Measurements from ENCODE around the gene CATSPER4.
A peak's percentile ranks its signal among the peaks of the same experiment; 100 is the strongest.

The CATSPER4 gene

GRCh38 chr1:26164861-26165842 is 25.2 kb upstream of the CATSPER4 start:
- DNase-seq, result no peak

DNA sequence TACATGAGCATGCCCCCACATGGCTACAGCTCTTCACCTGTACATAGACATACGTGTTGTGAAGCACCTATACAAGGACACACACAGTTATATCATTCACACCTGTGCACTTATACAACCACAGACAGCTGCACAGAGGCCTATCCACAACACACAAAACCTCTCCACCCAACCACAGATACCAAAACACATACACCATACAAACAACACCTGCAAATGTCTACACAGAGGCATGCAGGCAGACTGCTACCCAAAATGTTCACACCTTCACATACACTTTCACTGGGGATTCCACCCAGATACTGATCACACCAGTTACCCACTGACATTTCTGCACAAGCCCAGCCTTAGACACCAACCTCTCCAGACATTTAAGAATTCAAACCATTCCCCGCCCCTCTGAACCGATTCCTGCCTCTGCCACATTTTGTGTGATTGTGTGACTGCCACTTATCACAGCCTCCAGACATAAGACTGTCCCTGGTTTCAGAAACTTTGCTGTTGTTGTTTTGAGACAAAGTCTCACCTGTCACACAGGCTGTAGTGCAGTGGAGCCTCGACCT is 23.6 kb upstream of the CATSPER4 start:
- DNase-seq, result no peak

- DNase-seq, result no peak
Measured at GRCh38 chr1:26168410-26169197, 21.8 kb upstream of the CATSPER4 start, which contains the start of gene C1orf232. C1orf232 (minus strand) TSS chr1:26168963; CDS start chr1:26168499, 464 bp downstream.

- DNase-seq, result no peak
Measured at GRCh38 chr1:26169198-26169554, 21.2 kb upstream of the CATSPER4 start.

GRCh38 chr1:26169669-26170471 is 20.5 kb upstream of the CATSPER4 start, which contains the start of gene ZNF593:
ZNF593 (plus strand) TSS chr1:26169908; CDS start chr1:26169984, 76 bp downstream.
- DNase-seq, result peak; percentile 89 to 94

DNA sequence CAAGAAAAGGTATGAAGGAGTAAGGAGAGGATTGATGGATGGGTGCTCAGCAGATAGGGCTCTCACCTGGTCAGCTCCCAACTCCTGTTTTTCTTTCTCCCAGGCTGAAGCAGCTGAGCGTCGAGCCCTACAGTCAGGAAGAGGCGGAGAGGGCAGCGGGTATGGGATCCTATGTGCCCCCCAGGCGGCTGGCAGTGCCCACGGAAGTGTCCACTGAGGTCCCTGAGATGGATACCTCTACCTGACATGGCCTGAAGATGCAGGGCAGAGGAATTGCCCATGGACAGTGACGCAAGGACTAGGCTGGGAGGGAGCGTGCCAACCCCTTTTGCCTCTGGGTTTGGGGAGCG is 20.0 kb upstream of the CATSPER4 start:
- no peak for DNase-seq

- DNase-seq, result no peak
Measured at GRCh38 chr1:26171084-26172072, 19.0 kb upstream of the CATSPER4 start, which contains the start of gene ZNF593OS. ZNF593OS (minus strand) TSS chr1:26171832; CDS start chr1:26171661, 171 bp downstream.

DNA sequence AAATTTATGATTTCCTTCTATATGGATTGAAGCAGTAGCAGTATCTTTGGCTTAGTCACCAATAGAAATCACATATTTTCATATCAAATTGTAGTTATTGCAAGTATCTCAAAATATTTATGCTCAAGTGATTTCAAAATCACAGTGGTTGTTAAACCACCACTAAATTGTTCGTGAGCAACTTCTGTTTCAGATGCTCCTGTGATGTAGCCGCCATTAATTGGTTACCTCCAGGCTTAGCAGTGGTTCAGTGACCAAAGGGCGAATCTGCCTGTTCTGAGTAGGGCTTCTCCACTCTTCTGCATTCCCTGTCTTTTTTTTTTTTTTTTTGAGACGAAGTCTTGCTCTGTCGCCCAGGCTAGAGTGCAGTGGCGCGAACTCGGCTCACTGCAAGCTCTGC is 15.1 kb upstream of the CATSPER4 start:
- no peak for DNase-seq

DNA sequence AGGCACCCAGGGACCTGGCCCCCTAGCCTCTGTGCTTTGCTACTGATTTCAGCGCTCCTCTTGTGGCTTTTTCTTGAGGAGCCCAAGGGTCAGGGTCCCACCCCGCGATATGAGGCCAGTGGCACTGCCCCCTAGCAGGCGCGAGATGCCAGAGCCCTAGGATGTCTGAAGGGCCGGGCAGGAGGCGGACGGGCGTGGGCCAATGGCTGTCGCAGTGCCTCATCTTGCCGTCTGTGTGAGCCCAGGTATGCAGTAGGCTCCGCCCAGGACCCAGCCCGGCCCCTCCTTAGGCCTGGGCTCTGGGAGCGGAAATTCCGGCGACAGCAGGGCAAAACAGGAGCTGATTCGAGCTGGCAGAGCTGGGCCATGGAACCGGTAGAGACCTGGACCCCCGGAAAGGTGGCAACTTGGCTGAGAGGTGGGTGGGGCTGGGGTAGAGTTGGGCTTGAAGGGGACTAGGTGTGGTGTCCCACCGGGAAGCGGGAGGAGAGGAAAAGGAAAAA is 13.2 kb upstream of the CATSPER4 start, which contains the start of gene CNKSR1:
Gene CNKSR1 (plus strand): TSS at position 310 of the 503 bp plus-strand sequence. CDS start 57 bp downstream, at position 367.
- DNase-seq, result peak in 1 of 2 donors; percentile 38

DNA sequence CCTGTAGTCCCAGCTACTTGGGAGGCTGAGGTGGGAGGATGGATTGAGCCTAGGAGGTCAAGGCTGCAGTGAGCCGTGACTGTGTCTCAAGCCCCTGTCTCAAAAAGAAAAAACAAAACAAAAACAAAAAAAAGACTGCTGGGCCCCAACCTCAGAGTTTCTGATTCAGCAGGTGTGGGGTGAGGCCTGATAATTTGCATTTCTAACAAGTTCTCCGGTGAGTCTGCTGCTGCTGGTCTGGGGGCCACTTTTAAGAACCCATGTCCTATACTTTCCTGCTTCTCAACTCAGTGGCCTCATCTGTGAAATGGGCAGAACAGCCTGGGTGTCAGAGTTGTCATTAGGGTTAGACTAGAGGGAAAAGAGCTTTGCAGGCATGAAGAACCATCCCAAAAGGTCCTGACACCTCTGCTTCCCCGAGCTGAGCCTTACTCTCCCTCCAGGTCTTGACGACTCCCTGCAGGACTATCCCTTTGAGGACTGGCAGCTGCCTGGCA is 10.3 kb upstream of the CATSPER4 start:
- DNase-seq, result no peak

DNA sequence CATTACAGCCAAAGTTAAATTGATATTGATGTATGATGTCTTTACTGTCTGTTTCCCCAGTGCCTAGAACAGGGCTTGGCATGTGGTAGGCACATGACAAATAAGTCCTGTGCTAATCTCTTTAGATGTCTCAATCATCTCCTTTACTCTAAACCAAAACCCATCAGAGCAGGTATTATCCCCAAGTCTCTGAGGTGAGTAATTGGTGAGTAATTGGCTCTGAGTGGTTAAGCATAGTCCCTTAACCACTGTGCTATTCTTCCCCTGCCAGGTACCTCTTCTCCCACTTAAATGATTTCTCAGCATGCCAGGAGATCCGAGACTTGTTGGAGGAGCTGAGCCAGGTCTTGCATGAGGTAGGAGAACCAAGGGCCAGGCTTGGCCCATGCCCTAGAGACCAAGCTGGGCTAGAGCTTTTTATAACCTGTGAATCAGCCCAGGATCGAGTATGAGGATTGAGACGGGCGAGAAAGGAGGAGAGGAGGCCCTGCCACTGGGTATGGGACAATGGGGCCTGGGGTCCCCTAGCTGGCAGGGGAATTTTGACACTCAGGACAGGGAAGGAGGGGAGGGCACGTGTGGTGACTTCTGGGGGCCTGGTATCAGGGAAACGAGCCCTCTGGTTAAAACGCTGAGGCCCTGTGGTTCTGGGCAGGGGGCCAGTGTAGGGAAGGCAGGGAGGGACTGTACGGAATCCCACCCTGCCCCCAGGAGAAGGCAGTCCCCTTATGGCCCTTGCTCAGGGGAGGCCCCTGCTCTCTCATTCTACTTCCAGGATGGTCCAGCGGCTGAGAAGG is 8.6 kb upstream of the CATSPER4 start:
- DNase-seq, result no peak

DNA sequence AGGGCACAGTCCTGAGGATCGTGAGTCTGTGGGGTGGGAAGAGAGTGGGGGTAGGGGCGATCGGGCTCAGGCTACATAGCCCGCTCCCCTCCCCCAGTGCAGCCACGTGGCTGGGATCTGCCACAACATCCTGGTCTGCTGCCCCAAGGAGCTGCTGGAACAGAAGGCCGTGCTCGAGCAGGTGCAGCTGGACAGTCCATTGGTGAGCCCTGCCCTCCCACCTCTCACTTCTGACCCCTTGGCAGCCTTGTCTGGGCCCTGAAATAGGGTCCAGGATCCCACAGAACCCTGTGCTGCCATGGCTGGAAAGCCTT is 8.1 kb upstream of the CATSPER4 start:
- DNase-seq, result no peak

DNA sequence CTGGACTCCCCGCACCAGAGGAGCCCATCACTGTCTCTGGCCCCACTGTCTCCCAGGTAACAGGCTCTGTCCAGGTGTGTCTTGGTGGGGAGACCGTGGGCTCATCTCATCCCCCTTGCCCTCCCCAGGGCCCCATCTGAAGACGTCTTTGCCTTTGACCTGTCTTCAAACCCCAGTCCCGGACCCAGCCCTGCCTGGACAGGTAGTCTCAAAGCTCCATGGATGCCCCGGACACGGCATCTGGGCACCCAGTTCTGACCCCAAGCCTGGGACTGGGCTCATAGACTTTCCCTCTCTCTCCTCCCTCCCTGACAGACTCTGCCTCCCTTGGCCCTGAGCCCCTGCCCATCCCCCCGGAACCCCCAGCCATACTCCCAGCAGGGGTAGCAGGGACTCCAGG is 6.3 kb upstream of the CATSPER4 start:
- DNase-seq, result no peak

- DNase-seq, result no peak
Measured at GRCh38 chr1:26184883-26185282, 5.5 kb upstream of the CATSPER4 start.

GRCh38 chr1:26187882-26188281 is 2.5 kb upstream of the CATSPER4 start:
- DNase-seq, result no peak

DNA sequence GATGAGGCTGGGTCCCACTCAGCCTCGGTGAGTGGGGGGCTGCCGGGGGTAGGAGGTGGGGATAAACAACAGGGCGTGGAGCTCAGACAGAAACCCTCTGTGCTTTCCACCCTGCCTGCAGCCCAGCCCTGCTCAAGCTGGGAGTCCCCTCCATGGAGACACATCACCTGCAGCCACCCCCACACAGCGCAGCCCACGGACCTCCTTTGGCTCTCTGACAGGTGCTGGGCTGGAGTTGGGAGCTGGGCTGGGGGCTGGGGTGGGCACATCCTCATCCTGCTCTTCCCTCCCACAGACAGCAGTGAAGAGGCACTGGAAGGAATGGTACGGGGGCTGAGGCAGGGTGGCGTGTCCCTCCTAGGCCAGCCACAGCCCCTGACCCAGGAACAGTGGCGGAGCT is 1.9 kb upstream of the CATSPER4 start:
- DNase-seq, result no peak

- no peak for DNase-seq
Measured at GRCh38 chr1:26189331-26189730, 1.1 kb upstream of the CATSPER4 start.

DNA sequence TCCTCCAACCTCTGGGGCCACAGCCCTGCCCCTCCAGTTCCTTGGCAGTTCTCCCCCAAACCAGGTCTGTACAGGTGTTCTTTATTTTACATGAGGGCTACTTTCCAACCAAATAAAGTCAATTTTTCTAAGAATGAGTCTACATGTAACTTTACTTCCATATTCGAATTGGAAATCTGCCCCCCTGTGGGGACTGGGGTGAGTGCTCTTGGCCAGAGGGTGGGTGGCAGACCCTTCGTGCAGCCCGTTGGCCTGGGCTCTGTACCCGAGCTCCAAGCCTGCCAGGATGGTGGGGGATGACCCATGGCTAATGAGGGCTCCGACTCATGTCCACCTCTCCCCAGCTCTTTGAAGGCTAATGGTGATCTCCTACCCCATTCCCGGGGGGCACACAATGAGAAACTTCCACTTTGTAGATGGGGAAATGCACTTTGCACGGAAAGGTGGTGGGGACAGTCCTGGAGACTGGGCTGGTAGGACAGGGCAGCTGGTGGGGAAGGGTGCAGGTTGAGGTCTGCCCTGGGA is 589 bp upstream of the CATSPER4 start:
- DNase-seq, result no peak

- no peak for DNase-seq
Measured at GRCh38 chr1:26191739-26192138, 1.3 kb downstream of the CATSPER4 start.

GRCh38 chr1:26195805-26196204 is 5.4 kb downstream of the CATSPER4 start:
- DNase-seq, result no peak

All from stimulated activated CD4-positive, alpha-beta T cell treated with anti-CD3 and anti-CD28 coated beads, Interleukin-2, amount 100 ng/mL, for 24 hours (primary cell).